PFSK-1 (cell line): ENCODE data around the gene ABHD16A.

Experiments used
- POLR2AphosphoS5 ChIP-seq: IDR thresholded peaks from 2 replicates; pipeline ENCODE4 v1.6.1; 2012; ENCODE audit warnings: low read depth, mild to moderate bottlenecking, control low read depth, low read length, moderate library complexity
- REST ChIP-seq, 2 experiments: IDR thresholded peaks; 2 replicates each; pipeline versions ENCODE4 v1.6.1 to v1.8.0; 2011 to 2012; ENCODE audit warnings: low read depth in 2 of 2, low read length in 2 of 2, control low read depth in 1 of 2, inconsistent platforms in 1 of 2, mild to moderate bottlenecking in 1 of 2, moderate library complexity in 1 of 2; ENCODE audit not compliant: insufficient read depth in 1 of 2
- SIN3A ChIP-seq: IDR thresholded peaks from 2 replicates; pipeline ENCODE4 v1.6.1; 2012; ENCODE audit warnings: mild to moderate bottlenecking, low read length, moderate library complexity, borderline replicate concordance; ENCODE audit not compliant: insufficient read depth
- TAF1 ChIP-seq: IDR thresholded peaks from 2 replicates; pipeline ENCODE4 v1.6.1; 2012; ENCODE audit warnings: low read length, control low read depth, borderline replicate concordance; ENCODE audit not compliant: insufficient read depth

- TF ChIP-seq POLR2AphosphoS5 (no peak), TAF1 (no peak), REST (IDR thresholded peaks at IDR 0.05; ENCODE audit: insufficient read depth in 1 of 2, low read depth in 2 of 2, low read length in 2 of 2) (no peak), SIN3A (no peak)
These were observed 24.1 kb upstream of the ABHD16A start for GRCh38 chr6:31727034-31727716.
